PC-9 (cell line): ENCODE data around the gene PYGB. TPM values are rescaled to one million over a fixed set of nuclear protein-coding genes. Genes with fewer than 3 reads are reported as not detected.

Source experiments
- BruUV-seq: library from RNA; stranded (reverse); fragments of 400-500 nt; replicated peaks from 2 replicates; lab custom pipeline; 2021; lab: Mats Ljungman, UMichigan
- CTCF ChIA-PET: fragments of 300-600 bp; sonication (Branson Sonifier 250); formaldehyde crosslinking; loops from one replicate; lab custom pipeline; 2022; ENCODE audit warnings: antibody characterized with exemption; lab: Charles Lee
- POLR2A ChIA-PET: fragments of 300-600 bp; sonication (Branson Sonifier 250); formaldehyde crosslinking; loops from one replicate; lab custom pipeline; 2022; ENCODE audit warnings: antibody characterized with exemption; ENCODE audit not compliant: unreplicated experiment; lab: Charles Lee
- DNase-seq, 2 experiments: peaks; one replicate each; pipeline versions ENCODE4 v3.0.0 to v3.0.0-alpha.2; 2015 to 2022; ENCODE audit warnings: mixed read lengths in 1 of 2
- H2AFZ ChIP-seq: fragments of 200-600 bp; sonication (generic); 2 replicates; pipeline ENCODE4 v1.8.1; 2017; ENCODE audit warnings: antibody characterized with exemption
- H3F3A ChIP-seq: fragments of 200-600 bp; sonication (generic); 2 replicates; pipeline ENCODE4 v1.8.1; 2017; ENCODE audit warnings: antibody characterized with exemption, mild to moderate bottlenecking, low read depth; ENCODE audit not compliant: insufficient read depth
- H3K27ac ChIP-seq: fragments of 200-600 bp; sonication (generic); 2 replicates; pipeline ENCODE4 v1.6.1; 2016; ENCODE audit warnings: mixed run types
- H3K27me3 ChIP-seq: fragments of 200-600 bp; sonication (generic); 2 replicates; pipeline ENCODE4 v1.6.1; 2016; ENCODE audit warnings: low read depth, mixed run types; ENCODE audit not compliant: insufficient read depth
- H3K36me3 ChIP-seq: fragments of 200-600 bp; sonication (generic); 2 replicates; pipeline ENCODE4 v1.6.1; 2016; ENCODE audit warnings: low read depth, mixed run types
- H3K4me1 ChIP-seq: fragments of 200-600 bp; sonication (generic); replicated peaks from 2 replicates; pipeline ENCODE4 v1.6.1; 2016; ENCODE audit warnings: mixed run types; ENCODE audit not compliant: insufficient read depth
- H3K4me2 ChIP-seq: fragments of 200-600 bp; sonication (generic); 2 replicates; pipeline ENCODE4 v1.6.1; 2017; ENCODE audit warnings: mixed run types
- H3K4me3 ChIP-seq: fragments of 200-600 bp; sonication (generic); 2 replicates; pipeline ENCODE4 v1.6.1; 2016; ENCODE audit warnings: mixed run types
- H3K79me2 ChIP-seq: fragments of 200-600 bp; sonication (generic); 2 replicates; pipeline ENCODE4 v1.6.1; 2017; ENCODE audit warnings: low read depth, mixed run types
- H3K9me2 ChIP-seq: fragments of 200-600 bp; sonication (generic); 2 replicates; pipeline ENCODE4 v1.8.1; 2017; ENCODE audit warnings: mild to moderate bottlenecking; ENCODE audit not compliant: insufficient read depth
- H3K9me3 ChIP-seq: fragments of 200-600 bp; sonication (generic); 2 replicates; pipeline ENCODE4 v1.8.1; 2016; ENCODE audit warnings: low read depth; ENCODE audit not compliant: insufficient read depth
- H4K20me1 ChIP-seq: fragments of 200-600 bp; sonication (generic); 2 replicates; pipeline ENCODE4 v1.8.1; 2017; ENCODE audit not compliant: insufficient read depth
- CTCF ChIP-seq: fragments of 200-600 bp; sonication (generic); conservative IDR thresholded peaks from 2 replicates; pipeline ENCODE4 v1.6.1; 2017; ENCODE audit warnings: mixed run types, antibody characterized with exemption, mild to moderate bottlenecking, moderate library complexity
- EZH2 ChIP-seq: fragments of 200-600 bp; sonication (generic); IDR thresholded peaks from 2 replicates; pipeline ENCODE4 v1.8.0; 2017; ENCODE audit warnings: antibody characterized with exemption, low read depth
- intact Hi-C: fragments of 100-400 bp; cut with micrococcal nuclease; formaldehyde crosslinking; loops from one replicate; pipeline ENCODE4 v1.10.0; 2022; ENCODE audit not compliant: unreplicated experiment
- total RNA-seq: library from RNA; stranded (reverse); gene quantifications from 2 replicates; pipeline ENCODE4 v1.2.3, GENCODE V29; 2021

The PYGB gene
- total RNA-seq, 1 experiment from 2014 or later = 133 TPM

DNA sequence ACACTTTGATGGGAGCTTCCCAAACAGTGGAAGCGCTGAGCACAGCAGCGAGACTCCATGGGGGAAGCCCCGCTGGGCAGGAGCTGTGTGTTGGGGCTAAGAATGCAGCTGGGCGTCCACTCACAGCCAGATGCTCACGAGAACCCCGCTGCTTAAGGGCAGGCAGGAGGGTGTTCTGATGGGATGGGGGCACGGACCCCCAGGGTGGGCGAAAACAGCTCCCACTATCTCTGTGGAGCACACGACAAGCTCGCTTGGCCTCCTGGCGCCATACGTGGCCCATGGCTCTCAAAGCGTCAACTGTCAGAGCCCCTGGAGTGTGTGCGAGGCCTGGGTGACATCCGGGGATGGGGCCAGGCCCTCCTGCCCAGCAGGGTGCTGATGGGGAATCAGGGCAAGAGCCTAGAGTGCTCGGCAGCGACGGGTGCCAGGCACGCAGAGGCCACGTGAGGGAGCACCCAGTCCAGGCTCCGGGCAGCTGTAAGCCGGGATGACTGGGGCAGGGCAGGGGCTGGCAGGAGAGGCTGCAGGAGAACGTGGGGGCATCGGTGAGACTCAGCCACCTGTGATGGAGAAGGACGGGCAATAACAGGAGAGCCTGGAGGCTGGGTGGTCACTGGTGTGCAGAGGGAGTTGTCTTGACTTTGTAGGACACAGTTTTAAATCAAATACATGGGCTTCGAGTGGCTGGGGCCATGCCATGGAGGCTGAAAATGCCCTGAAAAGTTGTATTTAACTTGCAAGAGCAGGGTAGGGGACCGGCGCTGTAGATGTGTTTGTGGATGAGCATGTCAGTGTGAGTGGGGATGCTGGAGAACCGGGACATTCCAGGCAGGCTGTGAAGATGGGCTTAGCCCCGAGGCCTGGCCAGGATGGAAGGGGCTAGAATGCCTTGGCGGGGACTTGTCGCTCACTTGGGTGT lies 27.3 kb downstream of the PYGB start:
- Histone ChIP-seq H3K27me3 (no peaks in the 10 kb centered on the region), H3K79me2 (no peaks in the 10 kb centered on the region), H2AFZ (no peak overlapping the region), H3F3A (no peaks in the 10 kb centered on the region), H3K9me2 (no peaks in the 10 kb centered on the region), H3K27ac (no peak overlapping the region), H4K20me1 (peaks cover 31% of the 10 kb centered on the region), H3K4me2 (no peak overlapping the region), H3K9me3 (no peaks in the 10 kb centered on the region), H3K4me3 (no peak overlapping the region), H3K4me1 (no peaks in the 10 kb centered on the region), H3K36me3 (peaks cover 24% of the 10 kb centered on the region)
- DNase-seq = no peak
- CTCF ChIA-PET = no interaction called here
- intact Hi-C loops = no loop called here
- no TSS peak for BruUV-seq
- POLR2A ChIA-PET = no interaction called here
- no peak for TF ChIP-seq EZH2

GRCh38 chr20:25275813-25276532 lies 28.1 kb downstream of the PYGB start:
- ChIA-PET POLR2A (interaction anchor here (0.6 kb wide), 1 partner anchor 23 kb away, joined by 3 read pairs; no protein-coding TSS in a partner anchor), CTCF (no interaction called here)
- TF ChIP-seq CTCF (no peak), EZH2 (no peak)
- Histone ChIP-seq H3K27ac (no peak overlapping the region), H4K20me1 (peaks cover 27% of the 10 kb centered on the region), H3F3A (no peaks in the 10 kb centered on the region), H2AFZ (no peak overlapping the region), H3K9me2 (no peaks in the 10 kb centered on the region), H3K79me2 (no peaks in the 10 kb centered on the region), H3K27me3 (no peaks in the 10 kb centered on the region), H3K36me3 (peaks cover 24% of the 10 kb centered on the region), H3K4me2 (no peak overlapping the region), H3K9me3 (no peaks in the 10 kb centered on the region), H3K4me1 (no peaks in the 10 kb centered on the region), H3K4me3 (no peak overlapping the region)
- intact Hi-C loops = no loop called here
- BruUV-seq = no TSS peak
- no peak for DNase-seq

- no peaks in the 10 kb centered on the region for H3K27me3 ChIP-seq
- H3K27ac ChIP-seq = no peak overlapping the region
- H3K9me2 ChIP-seq = no peaks in the 10 kb centered on the region
- H3F3A ChIP-seq = no peaks in the 10 kb centered on the region
- TF ChIP-seq EZH2 (no peak), CTCF (no peak)
- BruUV-seq = no TSS peak
- H3K36me3 ChIP-seq = peaks cover 19% of the 10 kb centered on the region
- intact Hi-C loops = no loop called here
- no peaks in the 10 kb centered on the region for H3K79me2 ChIP-seq
- DNase-seq = no peak
- ChIA-PET CTCF (no interaction called here), POLR2A (interaction anchor here (0.6 kb wide), 1 partner anchor 22 kb away, joined by 3 read pairs; no protein-coding TSS in a partner anchor)
- H3K4me2 ChIP-seq = no peak overlapping the region
- no peak overlapping the region for H3K4me3 ChIP-seq
- no peaks in the 10 kb centered on the region for H3K4me1 ChIP-seq
- H3K9me3 ChIP-seq = no peaks in the 10 kb centered on the region
- peaks cover 24% of the 10 kb centered on the region for H4K20me1 ChIP-seq
- H2AFZ ChIP-seq = no peak overlapping the region
These were observed 28.7 kb downstream of the PYGB start for GRCh38 chr20:25276533-25277050.
